Gastrocnemius medialis (tissue), 4 donors: ENCODE results near the gene TYMP.

ENCODE experiments used
- CTCF ChIP-seq, 5 experiments: fragments of 450-650 bp in 3 of 5; fragments of 200-600 bp in 2 of 5; sonication (generic) in 2 of 5; IDR thresholded peaks in 4 of 5; conservative IDR thresholded peaks in 1 of 5; 1 replicate in 4 of 5; 2 replicates in 1 of 5; pipeline ENCODE4 v1.5.1; 2016 to 2019; ENCODE audit warnings: antibody characterized with exemption in 5 of 5, mild to moderate bottlenecking in 3 of 5, moderate library complexity in 3 of 5
- POLR2A ChIP-seq, 2 donors: fragments of 450-650 bp; IDR thresholded peaks; one replicate each; pipeline ENCODE4 v1.6.1; 2017; ENCODE audit warnings: antibody characterized with exemption in 2 of 2, mild to moderate bottlenecking in 2 of 2, moderate library complexity in 2 of 2

GRCh38 chr22:50553310-50553709 is 23.5 kb upstream of the TYMP start:
- TF ChIP-seq CTCF (IDR thresholded peaks at IDR 0.05 in 4 of 5, conservative IDR thresholded peaks at IDR 0.05 in 1 of 5) = no peak
- no peak for TF ChIP-seq POLR2A (IDR thresholded peaks at IDR 0.05)
